Panc1 (cell line): ENCODE measurements around the gene FAM118A. TPM values are rescaled to one million over a fixed set of nuclear protein-coding genes. Genes with fewer than 3 reads are reported as not detected.
"Not testable (repeated sequence)": the region's sequence is repeated elsewhere in the genome, so short reads cannot be mapped to it uniquely, and the experiment has no call there.

Experiments used
- ATAC-seq: fragments of 200-7000 bp; cut with Tn5 transposase; 2 replicates; pipeline ENCODE4 v1.9.1; 2020; ENCODE audit warnings: mild to moderate bottlenecking, moderate library complexity
- Bru-seq: library from RNA; stranded (reverse); fragments of 400-500 nt; gene quantifications from one replicate; lab custom pipeline; 2021; lab: Mats Ljungman, UMichigan
- BruChase-seq, 2 experiments: library from RNA; stranded (reverse); fragments of 400-500 nt; gene quantifications; one replicate each; lab custom pipeline; 2021; lab: Mats Ljungman, UMichigan
- BruUV-seq: library from RNA; stranded (reverse); fragments of 400-500 nt; replicated peaks from 2 replicates; lab custom pipeline; 2021; lab: Mats Ljungman, UMichigan
- CTCF ChIA-PET: fragments of 300-600 bp; sonication (Branson Sonifier 250); formaldehyde crosslinking; loops from one replicate; lab custom pipeline; 2022; ENCODE audit warnings: antibody characterized with exemption; lab: Charles Lee
- POLR2A ChIA-PET: fragments of 300-600 bp; sonication (Branson Sonifier 250); formaldehyde crosslinking; loops from one replicate; lab custom pipeline; 2022; ENCODE audit warnings: antibody characterized with exemption; lab: Charles Lee
- DNase-seq: peaks from one replicate; pipeline ENCODE4 v3.0.0-alpha.2; 2010; ENCODE audit warnings: low read depth, low spot score
- H3K27ac ChIP-seq: 2 replicates; pipeline ENCODE4 v1.5.1; 2011; ENCODE audit warnings: mild to moderate bottlenecking, low read length, inconsistent platforms
- H3K27me3 ChIP-seq: fragments of 200-500 bp; sonication (Bioruptor generic); 2 replicates; pipeline ENCODE4 v1.6.0; 2014; ENCODE audit warnings: low read length, inconsistent platforms; ENCODE audit not compliant: control insufficient read depth, insufficient read depth
- H3K36me3 ChIP-seq: fragments of 200-500 bp; sonication (Bioruptor generic); 2 replicates; pipeline ENCODE4 v1.5.1; 2014; ENCODE audit warnings: inconsistent platforms, mild to moderate bottlenecking, low read length, moderate library complexity; ENCODE audit not compliant: control insufficient read depth, insufficient read depth
- H3K4me1 ChIP-seq: 2 replicates; pipeline ENCODE4 v1.5.1; 2011; ENCODE audit warnings: inconsistent platforms, mild to moderate bottlenecking, low read length, moderate library complexity; ENCODE audit not compliant: control insufficient read depth, insufficient read depth
- H3K4me3 ChIP-seq, 2 experiments: 2 replicates each; pipeline ENCODE4 v1.5.1; 2011 to 2012; ENCODE audit warnings: low read depth in 2 of 2, low read length in 2 of 2, mild to moderate bottlenecking in 2 of 2, inconsistent platforms in 1 of 2, moderate library complexity in 1 of 2
- H3K9me3 ChIP-seq: fragments of 200-500 bp; sonication (Bioruptor generic); 2 replicates; pipeline ENCODE4 v1.5.1; 2014; ENCODE audit warnings: low read depth, mild to moderate bottlenecking, inconsistent platforms, low read length, moderate library complexity; ENCODE audit not compliant: control insufficient read depth, insufficient read depth
- POLR2AphosphoS5 ChIP-seq: IDR thresholded peaks from 2 replicates; pipeline ENCODE4 v1.6.1; 2012; ENCODE audit warnings: mild to moderate bottlenecking, low read depth, low read length, moderate library complexity
- SIN3A ChIP-seq: IDR thresholded peaks from 2 replicates; pipeline ENCODE4 v1.6.1; 2012; ENCODE audit warnings: low read depth, mild to moderate bottlenecking, low read length, moderate library complexity, borderline replicate concordance; ENCODE audit not compliant: insufficient read depth
- TCF7L2 ChIP-seq: IDR thresholded peaks from 2 replicates; pipeline ENCODE4 v1.6.1; 2011; ENCODE audit warnings: mild to moderate bottlenecking, low read depth, low read length, inconsistent platforms
- in situ Hi-C: cut with HindIII; loops from 2 replicates; pipeline ENCODE4 v1.10.0; 2016; ENCODE audit warnings: low sequenced_read_pairs, low pct_unique_long_range_greater_than_20kb
- intact Hi-C: fragments of 100-400 bp; cut with micrococcal nuclease; formaldehyde crosslinking; loops from one replicate; pipeline ENCODE4 v1.10.0; 2022; ENCODE audit not compliant: unreplicated experiment
- long read RNA-seq: library from polyadenylated mRNA; unstranded; transcript quantifications from one replicate; pipeline ENCODE4 v2.0.0, GENCODE V29; 2021; ENCODE audit not compliant: unreplicated experiment
- polyA plus RNA-seq: library from polyadenylated mRNA; unstranded; fragments of >200 nt; gene quantifications from one replicate; pipeline ENCODE4 v1.2.1, GENCODE V29; 2012; ENCODE audit warnings: missing spikeins; ENCODE audit not compliant: insufficient read length
- total RNA-seq: library from RNA; stranded (reverse); gene quantifications from one replicate; pipeline ENCODE4 v1.2.1, GENCODE V29; 2021; ENCODE audit not compliant: unreplicated experiment
- TF ChIP-seq, protein P1 (sequence below): fragments of 450-650 bp; IDR thresholded peaks from 2 replicates; pipeline ENCODE4 v1.5.1; 2017; ENCODE audit warnings: mild to moderate bottlenecking
- TF ChIP-seq, protein P2 (sequence below), 2 experiments: IDR thresholded peaks; 2 replicates each; pipeline ENCODE4 v1.6.1; 2011 to 2012; ENCODE audit warnings: low read depth in 2 of 2, control low read depth in 1 of 2, low read length in 1 of 2, mild to moderate bottlenecking in 1 of 2, moderate library complexity in 1 of 2; ENCODE audit not compliant: insufficient read depth in 1 of 2

FAM118A gene
- total RNA-seq (73.2 TPM), Bru-seq, nascent RNA (percentile 70 among the genes with signal in this experiment), BruChase-seq, experiment 1, labeled RNA remaining after a 2-hour chase (percentile 82 among the genes with signal in this experiment), BruChase-seq, experiment 2, labeled RNA remaining after a 6-hour chase (percentile 87 among the genes with signal in this experiment)
- 58.0 TPM for polyA plus RNA-seq
- long read RNA-seq, transcript FAM118A-211 (4 exons, 756 nt), result major isoform, 36 of 118 reads
- long read RNA-seq, partial matches to known transcripts, result 31 of 118 reads
- long read RNA-seq, other reads (novel, unspliced or antisense), result 51 of 118 reads

DNA sequence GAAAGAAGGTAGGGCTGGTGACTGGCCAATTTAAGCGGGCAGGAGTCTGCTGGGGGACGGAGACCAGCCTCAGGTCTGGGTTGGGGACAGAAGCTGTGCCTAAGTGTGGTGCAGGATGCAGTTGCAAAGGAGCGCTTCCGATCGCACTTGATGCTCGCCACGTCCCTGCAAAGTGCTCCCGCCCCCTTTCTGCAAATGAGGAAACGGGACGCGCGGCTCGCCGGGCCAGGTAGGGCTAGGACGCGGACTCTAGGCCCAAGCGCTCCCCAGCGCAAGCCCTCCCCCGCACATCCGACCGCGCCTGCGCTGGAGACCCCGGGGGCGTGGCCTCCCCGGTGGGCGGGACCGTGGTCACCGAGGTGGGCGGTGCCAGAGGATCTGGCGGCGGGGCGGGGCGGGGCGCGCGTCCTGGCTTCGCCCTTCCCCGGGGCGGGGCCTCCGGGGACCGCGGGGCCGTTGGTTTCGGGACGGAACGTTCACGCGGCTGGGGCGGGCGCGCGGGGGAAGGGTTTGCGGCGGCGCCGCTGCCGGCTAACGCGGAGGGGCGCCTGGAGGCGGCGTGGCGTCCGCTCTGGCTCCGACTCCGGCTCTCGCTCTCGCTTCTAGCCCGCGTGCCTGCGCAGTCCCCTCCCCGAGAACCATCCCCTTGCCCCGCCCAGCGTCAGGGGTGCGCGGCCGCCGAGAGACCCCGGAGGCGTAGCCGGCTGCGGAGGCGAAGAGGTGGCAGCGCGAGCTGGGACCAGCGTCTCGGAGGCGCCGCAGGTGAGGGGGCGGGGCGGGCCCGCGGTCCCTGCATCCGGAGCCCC lies at the start of gene FAM118A:
Gene FAM118A (plus strand): TSS at position 513 of the 806 bp plus-strand sequence. CDS start 12,446 bp downstream, outside the sequence.
- no peaks in the 10 kb centered on the region for H3K9me3 ChIP-seq
- in situ Hi-C loops, result no loop called here
- peak within 1 kb of the TSS; percentile 70 to 72 for H3K4me3 ChIP-seq
- ATAC-seq (peak; percentile 94), DNase-seq (peak; percentile 18)
- no TSS peak for BruUV-seq
- peaks cover 7% of the 10 kb centered on the region; the same call in 1 of the 2 replicates for H3K4me1 ChIP-seq
- H3K27ac ChIP-seq, result peak within 1 kb of the TSS; percentile 77
- H3K36me3 ChIP-seq, result peaks cover 2% of the 10 kb centered on the region; the same call in 1 of the 2 replicates
- ChIA-PET CTCF (no interaction called here), POLR2A (no interaction called here)
- TF ChIP-seq, protein P1, sequence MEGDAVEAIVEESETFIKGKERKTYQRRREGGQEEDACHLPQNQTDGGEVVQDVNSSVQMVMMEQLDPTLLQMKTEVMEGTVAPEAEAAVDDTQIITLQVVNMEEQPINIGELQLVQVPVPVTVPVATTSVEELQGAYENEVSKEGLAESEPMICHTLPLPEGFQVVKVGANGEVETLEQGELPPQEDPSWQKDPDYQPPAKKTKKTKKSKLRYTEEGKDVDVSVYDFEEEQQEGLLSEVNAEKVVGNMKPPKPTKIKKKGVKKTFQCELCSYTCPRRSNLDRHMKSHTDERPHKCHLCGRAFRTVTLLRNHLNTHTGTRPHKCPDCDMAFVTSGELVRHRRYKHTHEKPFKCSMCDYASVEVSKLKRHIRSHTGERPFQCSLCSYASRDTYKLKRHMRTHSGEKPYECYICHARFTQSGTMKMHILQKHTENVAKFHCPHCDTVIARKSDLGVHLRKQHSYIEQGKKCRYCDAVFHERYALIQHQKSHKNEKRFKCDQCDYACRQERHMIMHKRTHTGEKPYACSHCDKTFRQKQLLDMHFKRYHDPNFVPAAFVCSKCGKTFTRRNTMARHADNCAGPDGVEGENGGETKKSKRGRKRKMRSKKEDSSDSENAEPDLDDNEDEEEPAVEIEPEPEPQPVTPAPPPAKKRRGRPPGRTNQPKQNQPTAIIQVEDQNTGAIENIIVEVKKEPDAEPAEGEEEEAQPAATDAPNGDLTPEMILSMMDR, result no peak
- TF ChIP-seq POLR2AphosphoS5, result peak; percentile 73
- no peaks in the 10 kb centered on the region for H3K27me3 ChIP-seq
- intact Hi-C loops, result no loop called here

DNA sequence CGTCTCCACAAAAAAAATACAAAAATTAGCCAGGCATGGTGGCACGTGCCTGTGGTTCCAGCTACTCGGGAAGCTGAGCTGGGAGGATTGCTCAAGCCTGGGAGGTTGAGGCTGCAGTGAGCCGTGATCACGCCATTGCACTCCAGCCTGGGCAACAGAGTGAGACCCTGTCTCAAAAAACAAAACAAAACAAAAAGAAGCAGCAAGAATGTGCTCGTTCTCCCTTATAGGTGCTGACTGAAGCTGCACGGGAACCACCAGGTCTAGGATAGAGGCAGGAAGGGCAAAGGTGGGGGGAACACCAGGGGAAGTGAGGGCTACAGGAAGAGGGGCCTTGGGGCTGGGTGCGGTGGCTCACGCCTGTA lies 49.4 kb upstream of the FAM118A start:
- in situ Hi-C loops, intact Hi-C loops, H3K4me3 ChIP-seq: not testable (repeated sequence)

DNA sequence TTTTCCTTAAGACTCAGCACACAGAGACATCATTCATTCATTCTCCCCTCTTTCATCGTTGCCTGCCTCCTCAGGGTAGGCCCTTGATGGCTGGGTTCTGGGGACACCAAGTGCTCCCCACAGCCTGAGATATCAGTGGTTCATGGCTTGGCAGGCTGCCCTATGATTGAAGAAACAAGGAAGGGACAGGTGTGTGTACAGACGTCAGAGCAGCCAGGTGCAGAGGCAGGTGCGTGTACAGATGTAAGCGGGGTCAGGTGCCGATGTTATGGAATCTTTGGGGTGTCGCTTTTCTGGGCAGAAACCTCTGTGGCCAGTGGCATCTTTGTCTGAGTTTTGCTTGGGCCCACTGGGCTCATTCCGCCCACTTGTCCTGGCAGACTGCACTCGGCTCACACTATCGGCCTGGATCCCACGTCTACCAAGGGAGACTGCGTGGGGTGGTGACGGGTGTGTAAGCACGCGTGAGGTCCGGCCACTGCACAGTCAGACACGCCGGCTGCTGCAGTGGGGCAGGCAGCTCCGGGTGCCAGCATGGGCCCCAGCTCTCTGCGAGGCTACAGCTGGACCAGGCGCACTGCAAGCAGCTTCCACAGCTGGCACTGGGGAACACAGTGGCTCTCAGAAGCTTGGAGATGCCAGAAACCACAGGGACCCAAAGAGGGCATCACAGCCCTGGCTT lies 48.2 kb upstream of the FAM118A start:
- no peaks in the 10 kb centered on the region for H3K27me3 ChIP-seq
- ATAC-seq (0 out of 2 replicates have a peak, but pooled peaks have one; percentile 23), DNase-seq (no peak)
- no peaks in the 10 kb centered on the region for H3K9me3 ChIP-seq
- no peaks in the 10 kb centered on the region for H3K36me3 ChIP-seq
- CTCF ChIA-PET, result no interaction called here
- POLR2A ChIA-PET, result no interaction called here
- no TSS peak for BruUV-seq
- intact Hi-C loops, result no loop called here
- in situ Hi-C loops, result no loop called here
- H3K27ac ChIP-seq, result no peak overlapping the region
- TF ChIP-seq, protein P1, result no peak
- TF ChIP-seq SIN3A (no peak), TCF7L2 (no peak), POLR2AphosphoS5 (no peak)
- TF ChIP-seq, protein P2, sequence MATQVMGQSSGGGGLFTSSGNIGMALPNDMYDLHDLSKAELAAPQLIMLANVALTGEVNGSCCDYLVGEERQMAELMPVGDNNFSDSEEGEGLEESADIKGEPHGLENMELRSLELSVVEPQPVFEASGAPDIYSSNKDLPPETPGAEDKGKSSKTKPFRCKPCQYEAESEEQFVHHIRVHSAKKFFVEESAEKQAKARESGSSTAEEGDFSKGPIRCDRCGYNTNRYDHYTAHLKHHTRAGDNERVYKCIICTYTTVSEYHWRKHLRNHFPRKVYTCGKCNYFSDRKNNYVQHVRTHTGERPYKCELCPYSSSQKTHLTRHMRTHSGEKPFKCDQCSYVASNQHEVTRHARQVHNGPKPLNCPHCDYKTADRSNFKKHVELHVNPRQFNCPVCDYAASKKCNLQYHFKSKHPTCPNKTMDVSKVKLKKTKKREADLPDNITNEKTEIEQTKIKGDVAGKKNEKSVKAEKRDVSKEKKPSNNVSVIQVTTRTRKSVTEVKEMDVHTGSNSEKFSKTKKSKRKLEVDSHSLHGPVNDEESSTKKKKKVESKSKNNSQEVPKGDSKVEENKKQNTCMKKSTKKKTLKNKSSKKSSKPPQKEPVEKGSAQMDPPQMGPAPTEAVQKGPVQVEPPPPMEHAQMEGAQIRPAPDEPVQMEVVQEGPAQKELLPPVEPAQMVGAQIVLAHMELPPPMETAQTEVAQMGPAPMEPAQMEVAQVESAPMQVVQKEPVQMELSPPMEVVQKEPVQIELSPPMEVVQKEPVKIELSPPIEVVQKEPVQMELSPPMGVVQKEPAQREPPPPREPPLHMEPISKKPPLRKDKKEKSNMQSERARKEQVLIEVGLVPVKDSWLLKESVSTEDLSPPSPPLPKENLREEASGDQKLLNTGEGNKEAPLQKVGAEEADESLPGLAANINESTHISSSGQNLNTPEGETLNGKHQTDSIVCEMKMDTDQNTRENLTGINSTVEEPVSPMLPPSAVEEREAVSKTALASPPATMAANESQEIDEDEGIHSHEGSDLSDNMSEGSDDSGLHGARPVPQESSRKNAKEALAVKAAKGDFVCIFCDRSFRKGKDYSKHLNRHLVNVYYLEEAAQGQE (IDR thresholded peaks at IDR 0.05; ENCODE audit: insufficient read depth in 1 of 2, low read depth in 2 of 2, low read length in 1 of 2), result no peak
- peaks cover 2% of the 10 kb centered on the region; the same call in 1 of the 2 replicates for H3K4me1 ChIP-seq
- H3K4me3 ChIP-seq, result no peak overlapping the region

More for the DNA sequence above, 49.4 kb upstream of the FAM118A start:
- H3K9me3 ChIP-seq, H3K27ac ChIP-seq, ATAC-seq, POLR2A ChIA-PET, H3K36me3 ChIP-seq, H3K4me1 ChIP-seq, DNase-seq, BruUV-seq, H3K27me3 ChIP-seq, CTCF ChIA-PET: not testable (repeated sequence)
